Measurements from ENCODE around the gene RBMS1.

DNA sequence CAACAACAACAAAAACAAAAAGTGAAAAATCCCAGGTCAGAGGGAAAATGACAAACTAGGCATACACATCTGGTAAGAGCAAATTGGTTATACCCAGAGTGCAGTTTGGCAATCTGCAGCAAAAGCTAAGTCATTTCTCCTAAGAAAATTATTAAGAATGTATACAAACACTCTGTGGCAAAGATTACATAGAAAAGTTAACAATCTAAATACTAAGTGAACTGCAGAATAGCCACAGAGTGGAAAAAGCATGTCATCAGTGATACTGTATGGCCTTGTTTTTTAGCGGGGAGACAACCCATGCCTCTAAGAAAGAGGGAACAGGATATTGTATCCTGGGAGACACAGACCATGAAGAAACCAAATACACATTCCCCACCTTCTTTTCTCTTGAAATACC is 157.5 kb downstream of the RBMS1 start:
- TF ChIP-seq, protein P1, sequence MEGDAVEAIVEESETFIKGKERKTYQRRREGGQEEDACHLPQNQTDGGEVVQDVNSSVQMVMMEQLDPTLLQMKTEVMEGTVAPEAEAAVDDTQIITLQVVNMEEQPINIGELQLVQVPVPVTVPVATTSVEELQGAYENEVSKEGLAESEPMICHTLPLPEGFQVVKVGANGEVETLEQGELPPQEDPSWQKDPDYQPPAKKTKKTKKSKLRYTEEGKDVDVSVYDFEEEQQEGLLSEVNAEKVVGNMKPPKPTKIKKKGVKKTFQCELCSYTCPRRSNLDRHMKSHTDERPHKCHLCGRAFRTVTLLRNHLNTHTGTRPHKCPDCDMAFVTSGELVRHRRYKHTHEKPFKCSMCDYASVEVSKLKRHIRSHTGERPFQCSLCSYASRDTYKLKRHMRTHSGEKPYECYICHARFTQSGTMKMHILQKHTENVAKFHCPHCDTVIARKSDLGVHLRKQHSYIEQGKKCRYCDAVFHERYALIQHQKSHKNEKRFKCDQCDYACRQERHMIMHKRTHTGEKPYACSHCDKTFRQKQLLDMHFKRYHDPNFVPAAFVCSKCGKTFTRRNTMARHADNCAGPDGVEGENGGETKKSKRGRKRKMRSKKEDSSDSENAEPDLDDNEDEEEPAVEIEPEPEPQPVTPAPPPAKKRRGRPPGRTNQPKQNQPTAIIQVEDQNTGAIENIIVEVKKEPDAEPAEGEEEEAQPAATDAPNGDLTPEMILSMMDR (conservative IDR thresholded peaks at IDR 0.05; ENCODE audit: low read length) = no peak
- TF ChIP-seq EZH2phosphoT487 (IDR thresholded peaks at IDR 0.05; ENCODE audit: borderline replicate concordance) = no peak
